ENCODE measurements around the gene ZNF630. TPM values are rescaled to one million over a fixed set of nuclear protein-coding genes. Genes with fewer than 3 reads are reported as not detected.

ZNF630 gene
- total and polyA plus RNA-seq, 10 of the 15 experiments (the other 5 are each of a cell fraction or from before 2014, with no cell fraction given), result 0.96 to 1.9 (median 1.2) TPM

- Histone ChIP-seq H3K4me2 (ENCODE audit: control insufficient read depth, insufficient read depth) (no peak overlapping the region), H3K79me2 (ENCODE audit: control insufficient read depth, insufficient read depth, low read length) (no peaks in the 10 kb centered on the region), H3K4me3 (no peak overlapping the region), H3K9ac (ENCODE audit: control insufficient read depth, insufficient read depth, low read length) (no peak overlapping the region), H2AFZ (ENCODE audit: control insufficient read depth, low read depth, low read length) (no peak overlapping the region), H3K27ac (ENCODE audit: control insufficient read depth, insufficient read depth) (no peak overlapping the region), H3K27me3 (replicated peaks in 1 of 2; ENCODE audit: control insufficient read depth in 2 of 2, insufficient read depth in 2 of 2, low read length in 1 of 2) (no peaks in the 10 kb centered on the region), H3K9me3 (replicated peaks; ENCODE audit: control insufficient read depth, insufficient read depth, low read length) (no peaks in the 10 kb centered on the region), H3K4me1 (ENCODE audit: control insufficient read depth, insufficient read depth, low read length) (no peaks in the 10 kb centered on the region), H3K36me3 (ENCODE audit: control insufficient read depth in 2 of 2, insufficient read depth in 2 of 2, low read length in 1 of 2) (no peaks in the 10 kb centered on the region), H4K20me1 (ENCODE audit: control insufficient read depth, insufficient read depth) (no peaks in the 10 kb centered on the region)
- ATAC-seq (no peak), FAIRE-seq (no peak), DNase-seq (ENCODE audit: low read depth, low spot score) (no peak)
- ChIA-PET POLR2A (no interaction called here), RAD21 (ENCODE audit: unreplicated experiment) (no interaction called here), CTCF (interaction anchor here (0.9 to 3.9 kb wide), 2 partner anchors 64 to 191 kb away, joined by 3 to 18 read pairs; no protein-coding TSS in a partner anchor), SMC1A (ENCODE audit: uncharacterized antibody, unreplicated experiment) (interaction anchor here (1.6 to 1.9 kb wide), 3 partner anchors 168 to 193 kb away, joined by 4 to 5 read pairs (median 5); no protein-coding TSS in a partner anchor)
- TF ChIP-seq SKIL (IDR thresholded peaks at IDR 0.05; ENCODE audit: low read depth, poor library complexity, severe bottlenecking), result no peak
- TF ChIP-seq E2F8 (IDR thresholded peaks at IDR 0.05; ENCODE audit: low read depth, partially characterized antibody), result no peak
- TF ChIP-seq SMARCA5 (IDR thresholded peaks at IDR 0.05), result no peak
- TF ChIP-seq FOXM1 (IDR thresholded peaks at IDR 0.05; ENCODE audit: low read depth, low read length), result no peak
- TF ChIP-seq ATF7 (IDR thresholded peaks at IDR 0.05; ENCODE audit: low read depth), result no peak
- TF ChIP-seq PML (IDR thresholded peaks at IDR 0.05; ENCODE audit: low read length), result no peak
- TF ChIP-seq ELK1 (IDR thresholded peaks at IDR 0.05; ENCODE audit: low read depth, low read length), result no peak
- no peak for TF ChIP-seq BCL3 (IDR thresholded peaks at IDR 0.05; ENCODE audit: borderline replicate concordance, insufficient read depth, low read depth, low read length, poor library complexity, severe bottlenecking)
- intact Hi-C loops (cut with micrococcal nuclease; ENCODE audit: unreplicated experiment), result no loop called here
- WGBS (ENCODE audit: insufficient coverage, insufficient replicate concordance, low lambda C conversion rate, missing lambda C conversion rate), result 74% methylated on average over 3 of the region's 3 CpGs
- in situ Hi-C loops (cut with MboI), result loop anchor here (10.0 kb wide), 1 partner anchor 458 kb away; the partner anchor contains the start of gene ARAF
- no TSS peak for BruUV-seq (replicated peaks)
Measured at GRCh38 chrX:48022738-48023137, 48.7 kb downstream of the ZNF630 start.
